Psoas muscle (tissue), 8 donors: Measurements from ENCODE around the gene CNTRL. TPM values are rescaled to one million over a fixed set of nuclear protein-coding genes. Genes with fewer than 3 reads are reported as not detected.

ENCODE experiments used
- ATAC-seq, 4 donors: fragments of 200-7000 bp; cut with Tn5 transposase; one replicate each; pipeline ENCODE4 v1.9.1; 2020; ENCODE audit warnings: moderate library complexity in 3 of 4, mild to moderate bottlenecking in 2 of 4
- DNase-seq, 2 donors: peaks; one replicate each; pipeline ENCODE4 v3.0.0-alpha.2; 2020
- H3K27ac ChIP-seq: fragments of 200-600 bp; one replicate; pipeline ENCODE4 v1.8.0; 2022
- H3K27me3 ChIP-seq, 3 donors: fragments of 200-600 bp in 1 of 3; one replicate each; pipeline versions ENCODE4 v1.6.1 to v1.8.0; 2013 to 2022; ENCODE audit warnings: low read length in 2 of 3, mild to moderate bottlenecking in 2 of 3, moderate library complexity in 1 of 3; ENCODE audit not compliant: insufficient read depth in 3 of 3
- H3K36me3 ChIP-seq, 2 donors: fragments of 200-600 bp in 1 of 2; one replicate each; pipeline versions ENCODE4 v1.6.1 to v1.8.0; 2013 to 2022; ENCODE audit warnings: low read depth in 1 of 2, mild to moderate bottlenecking in 1 of 2, moderate library complexity in 1 of 2; ENCODE audit not compliant: insufficient read depth in 1 of 2
- H3K4me1 ChIP-seq: fragments of 200-600 bp; one replicate; pipeline ENCODE4 v1.8.0; 2022
- H3K4me3 ChIP-seq: fragments of 200-600 bp; one replicate; pipeline ENCODE4 v1.8.0; 2022; ENCODE audit warnings: mild to moderate bottlenecking
- H3K9me3 ChIP-seq: fragments of 200-600 bp; one replicate; pipeline ENCODE4 v1.8.0; 2022
- CTCF ChIP-seq: fragments of 200-600 bp; IDR thresholded peaks from one replicate; pipeline ENCODE4 v1.8.0; 2022; ENCODE audit warnings: antibody characterized with exemption
- WGBS, 3 donors: extraction: QIAGEN DNeasy Blood & Tissue Kit; methylation state at CpG; one replicate each; pipeline versions ENCODE4 v1.1.6 to v1.1.7; 2013; 5-methylcytosine and 5-hydroxymethylcytosine counted together
- intact Hi-C, 2 donors: fragments of 100-400 bp; cut with DNase I; formaldehyde crosslinking; loops; one replicate each; pipeline versions ENCODE4 v1.11.0 to v1.14.2; 2022
- polyA plus RNA-seq, 3 donors: library from polyadenylated mRNA; stranded (reverse); fragments of 200-250 nt; gene quantifications; one replicate each; pipeline ENCODE4 v1.2.3, GENCODE V29; 2013
- total RNA-seq, 4 donors: library from RNA; stranded (reverse); fragmentation: NEBNext Ultra II Directional in 2 of 4; extraction: Animal tissue kit (Norgen Biotek cat#: 25700) in 2 of 4; gene quantifications; one replicate each; pipeline versions ENCODE4 v1.2.1 to v1.2.4, GENCODE V29; 2021 to 2023
- donor health status: healthy with polysubstance abuse.
- donor health status: DM: no; HTN: no; CAD: no; lungs with moderate emphysema.
- donor health status: Bipolar disorder and iron deficiency.
- donor health status: healthy.
- donor health status: DM: yes; HTN: yes; CAD: no.
- donor health status: DM: no; HTN: no; CAD: no.
- donor health status: DM: no; HTN: no; CAD: no.
- donor health status: DM: yes; HTN: yes; CAD: no.

The CNTRL gene
- total and polyA plus RNA-seq, 7 donors: 1.00 to 2.4 (median 1.3) TPM

DNA sequence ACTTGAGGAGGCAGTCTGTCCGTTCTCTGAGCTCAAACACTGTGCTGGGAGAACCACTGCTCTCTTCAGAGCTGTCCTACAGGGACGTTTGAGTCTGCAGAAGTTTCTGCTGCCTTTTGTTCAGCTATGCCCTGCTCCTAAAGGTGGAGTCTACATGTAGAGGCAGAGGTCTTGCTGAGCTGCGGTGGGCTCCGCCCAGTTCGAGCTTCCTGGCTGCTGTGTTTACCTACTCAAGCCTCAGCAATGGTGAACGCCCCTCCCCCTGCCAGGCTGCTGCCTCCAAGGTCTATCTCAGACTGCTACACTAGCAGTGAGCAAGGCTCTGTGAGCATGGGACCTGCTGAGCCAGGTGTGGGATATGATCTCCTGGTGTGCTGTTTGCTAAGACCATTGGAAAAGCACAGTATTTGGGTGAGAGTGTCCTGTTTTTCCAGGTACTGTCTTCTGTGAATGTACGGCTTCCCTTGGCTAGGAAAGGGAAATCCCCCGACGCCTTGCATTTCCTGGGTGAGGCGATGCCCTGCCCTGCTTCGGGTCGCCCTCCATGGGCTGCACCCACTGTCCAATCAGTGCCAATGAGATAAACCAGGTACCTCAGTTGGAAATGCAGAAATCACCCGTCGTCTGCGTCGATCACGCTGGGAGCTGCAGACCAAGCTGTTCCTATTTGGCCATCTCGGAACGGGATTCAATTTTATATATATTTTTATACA lies 58.5 kb downstream of the CNTRL start:
- DNase-seq (no peak), ATAC-seq (no peak)
- no peak for TF ChIP-seq CTCF
- Histone ChIP-seq H3K4me3 (no peak overlapping the region), H3K9me3 (no peaks in the 10 kb centered on the region), H3K36me3 (peaks cover 0 to 27% of the 10 kb centered on the region in 2 donors), H3K27me3 (no peaks in the 10 kb centered on the region), H3K4me1 (no peaks in the 10 kb centered on the region), H3K27ac (no peak overlapping the region)
- intact Hi-C loops: no loop called here
- WGBS, 3 donors: 88 to 90% (median 89%) methylated on average over 19 of the region's 19 CpGs

GRCh38 chr9:121135642-121136041 lies 60.9 kb downstream of the CNTRL start:
- H3K9me3 ChIP-seq: no peaks in the 10 kb centered on the region
- H3K27ac ChIP-seq: no peak overlapping the region
- H3K4me3 ChIP-seq: no peak overlapping the region
- H3K4me1 ChIP-seq: no peaks in the 10 kb centered on the region
- DNase-seq (no peak), ATAC-seq (no peak)
- H3K36me3 ChIP-seq: peaks cover 0 to 51% of the 10 kb centered on the region in 2 donors
- 81 to 89% (median 89%) methylated on average over 2 of the region's 2 CpGs for WGBS, 3 donors
- H3K27me3 ChIP-seq: no peaks in the 10 kb centered on the region
- TF ChIP-seq CTCF: no peak
- intact Hi-C loops: no loop called here

DNA sequence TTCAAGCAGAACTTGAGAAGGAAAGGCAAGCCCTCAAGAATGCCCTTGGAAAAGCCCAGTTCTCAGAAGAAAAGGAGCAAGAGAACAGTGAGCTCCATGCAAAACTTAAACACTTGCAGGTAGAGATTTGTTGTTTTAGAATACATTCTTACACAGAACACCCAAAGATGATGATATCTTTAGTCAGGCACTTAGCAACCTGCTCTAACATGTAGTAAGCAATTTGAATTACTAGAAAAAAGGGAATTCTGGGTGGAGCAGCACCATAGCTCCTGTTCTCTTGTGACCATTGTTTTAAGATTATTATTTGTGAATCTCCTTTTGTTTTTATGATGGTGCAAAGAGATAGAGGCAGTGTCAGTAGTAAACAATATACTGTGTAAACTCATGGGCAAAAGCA lies 63.8 kb downstream of the CNTRL start:
- intact Hi-C loops: no loop called here
- DNase-seq: no peak
- H3K4me3 ChIP-seq: no peak overlapping the region
- H3K9me3 ChIP-seq: no peaks in the 10 kb centered on the region
- no peak overlapping the region for H3K27ac ChIP-seq
- H3K36me3 ChIP-seq: peaks cover 3 to 79% of the 10 kb centered on the region in 2 donors
- H3K27me3 ChIP-seq: no peaks in the 10 kb centered on the region
- TF ChIP-seq CTCF: no peak
- no peaks in the 10 kb centered on the region for H3K4me1 ChIP-seq
- no peak for ATAC-seq

- no peaks in the 10 kb centered on the region for H3K9me3 ChIP-seq
- H3K4me3 ChIP-seq: no peak overlapping the region
- no peak for TF ChIP-seq CTCF
- H3K27me3 ChIP-seq: no peaks in the 10 kb centered on the region
- intact Hi-C loops: no loop called here
- H3K27ac ChIP-seq: no peak overlapping the region
- ATAC-seq: no peak
- no peaks in the 10 kb centered on the region for H3K4me1 ChIP-seq
- H3K36me3 ChIP-seq: peaks cover 3 to 79% of the 10 kb centered on the region in 2 donors
- 75 to 80% (median 78%) methylated on average over 3 of the region's 3 CpGs for WGBS, 3 donors
- no peak for DNase-seq
Measured at GRCh38 chr9:121138973-121139372, 64.2 kb downstream of the CNTRL start.

GRCh38 chr9:121140162-121140561 lies 65.4 kb downstream of the CNTRL start:
- intact Hi-C loops: no loop called here
- TF ChIP-seq CTCF: no peak
- Histone ChIP-seq H3K4me3 (no peak overlapping the region), H3K9me3 (no peaks in the 10 kb centered on the region), H3K36me3 (peaks cover 3 to 90% of the 10 kb centered on the region in 2 donors), H3K27me3 (no peaks in the 10 kb centered on the region), H3K4me1 (no peaks in the 10 kb centered on the region), H3K27ac (no peak overlapping the region)
- ATAC-seq (no peak), DNase-seq (no peak)
- 94 to 97% (median 95%) methylated on average over 1 of the region's 1 CpG for WGBS, 3 donors
